ENCODE measurements around the gene EXD2.
"Not testable (repeated sequence)": the region's sequence is repeated elsewhere in the genome, so short reads cannot be mapped to it uniquely, and the experiment has no call there.

GRCh38 chr14:69290881-69291280 is 99.6 kb downstream of the EXD2 start:
- TF ChIP-seq CTCF (IDR thresholded peaks at IDR 0.05); RNF2 (IDR thresholded peaks at IDR 0.05; ENCODE audit: borderline replicate concordance, low read depth); MAFK (IDR thresholded peaks at IDR 0.05; ENCODE audit: partially characterized antibody); JUNB (IDR thresholded peaks at IDR 0.05); CHD2 (IDR thresholded peaks at IDR 0.05; ENCODE audit: low read length, partially characterized antibody); EP300 (IDR thresholded peaks at IDR 0.05); POLR2A (IDR thresholded peaks at IDR 0.05; ENCODE audit: low read length); NR3C1 (IDR thresholded peaks at IDR 0.05); KDM1A (IDR thresholded peaks at IDR 0.05; ENCODE audit: low read depth); SMC3 (IDR thresholded peaks at IDR 0.05): not testable (repeated sequence)
- TF ChIP-seq, protein P1, sequence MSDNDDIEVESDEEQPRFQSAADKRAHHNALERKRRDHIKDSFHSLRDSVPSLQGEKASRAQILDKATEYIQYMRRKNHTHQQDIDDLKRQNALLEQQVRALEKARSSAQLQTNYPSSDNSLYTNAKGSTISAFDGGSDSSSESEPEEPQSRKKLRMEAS (IDR thresholded peaks at IDR 0.05), result not testable (repeated sequence)
